Loucy (cell line): ENCODE results near the gene NXN.

ENCODE experiments used
- H2AFZ ChIP-seq: fragments of 200-600 bp; sonication (generic); 2 replicates; pipeline ENCODE4 v1.6.0; 2016; ENCODE audit warnings: antibody characterized with exemption, mild to moderate bottlenecking, low read length, moderate library complexity
- H3F3A ChIP-seq: fragments of 200-600 bp; 2 replicates; pipeline ENCODE4 v1.6.0; 2016; ENCODE audit warnings: antibody characterized with exemption, low read depth, mild to moderate bottlenecking
- H3K27me3 ChIP-seq: fragments of 200-600 bp; sonication (generic); 2 replicates; pipeline ENCODE4 v1.6.1; 2014; ENCODE audit warnings: low read length, mild to moderate bottlenecking; ENCODE audit not compliant: insufficient read depth, poor library complexity, severe bottlenecking
- H3K36me3 ChIP-seq: fragments of 200-600 bp; sonication (generic); 2 replicates; pipeline ENCODE4 v1.6.1; 2016; ENCODE audit warnings: low read length; ENCODE audit not compliant: insufficient read depth
- H3K4me1 ChIP-seq: fragments of 200-600 bp; sonication (generic); 2 replicates; pipeline ENCODE4 v1.5.1; 2014; ENCODE audit warnings: low read length, mild to moderate bottlenecking; ENCODE audit not compliant: insufficient read depth, poor library complexity, severe bottlenecking
- H3K4me2 ChIP-seq: fragments of 200-600 bp; sonication (generic); 2 replicates; pipeline ENCODE4 v1.6.0; 2014; ENCODE audit warnings: antibody characterized with exemption, low read length, low read depth, mild to moderate bottlenecking; ENCODE audit not compliant: poor library complexity, severe bottlenecking
- H3K4me3 ChIP-seq: fragments of 200-600 bp; sonication (generic); 2 replicates; pipeline ENCODE4 v1.5.1; 2014; ENCODE audit warnings: low read length, mild to moderate bottlenecking, mixed read lengths; ENCODE audit not compliant: poor library complexity, severe bottlenecking
- H3K79me2 ChIP-seq: fragments of 200-600 bp; sonication (generic); 2 replicates; pipeline ENCODE4 v1.6.1; 2014; ENCODE audit warnings: low read length; ENCODE audit not compliant: insufficient read depth
- H3K9ac ChIP-seq: fragments of 200-600 bp; sonication (generic); 2 replicates; pipeline ENCODE4 v1.6.0; 2014; ENCODE audit warnings: mild to moderate bottlenecking, low read depth, low read length, moderate library complexity; ENCODE audit not compliant: poor library complexity, severe bottlenecking
- H3K9me2 ChIP-seq: fragments of 200-600 bp; sonication (generic); replicated peaks from 2 replicates; pipeline ENCODE4 v1.6.1; 2016; ENCODE audit warnings: low read depth, low read length, mixed read lengths
- H3K9me3 ChIP-seq: fragments of 200-600 bp; sonication (generic); 2 replicates; pipeline ENCODE4 v1.6.1; 2014; ENCODE audit warnings: mild to moderate bottlenecking, antibody characterized with exemption, low read length, low read depth; ENCODE audit not compliant: insufficient read depth
- H4K20me1 ChIP-seq: fragments of 200-600 bp; sonication (generic); 2 replicates; pipeline ENCODE4 v1.6.0; 2014; ENCODE audit warnings: antibody characterized with exemption, low read length, mild to moderate bottlenecking; ENCODE audit not compliant: insufficient read depth, poor library complexity, severe bottlenecking
- CTCF ChIP-seq: fragments of 200-600 bp; sonication (generic); conservative IDR thresholded peaks from 2 replicates; pipeline ENCODE4 v1.5.1; 2014; ENCODE audit warnings: mild to moderate bottlenecking, antibody characterized with exemption, low read length
- EZH2phosphoT487 ChIP-seq: fragments of 200-600 bp; IDR thresholded peaks from 2 replicates; pipeline ENCODE4 v1.6.1; 2018; ENCODE audit warnings: antibody characterized with exemption, mild to moderate bottlenecking, moderate library complexity, borderline replicate concordance

NXN gene

GRCh38 chr17:923633-924032 is 55.9 kb downstream of the NXN start:
- H3K9me2 ChIP-seq: no peaks in the 10 kb centered on the region
- no peaks in the 10 kb centered on the region for H3K79me2 ChIP-seq
- H3K4me2 ChIP-seq: no peak overlapping the region
- no peaks in the 10 kb centered on the region for H3F3A ChIP-seq
- H3K4me1 ChIP-seq: no peaks in the 10 kb centered on the region
- no peaks in the 10 kb centered on the region for H3K27me3 ChIP-seq
- H4K20me1 ChIP-seq: no peaks in the 10 kb centered on the region
- H3K4me3 ChIP-seq: no peak overlapping the region
- no peak overlapping the region for H3K9ac ChIP-seq
- no peak for TF ChIP-seq EZH2phosphoT487
- no peak for TF ChIP-seq CTCF
- H3K36me3 ChIP-seq: no peaks in the 10 kb centered on the region
- H2AFZ ChIP-seq: no peak overlapping the region
- peaks cover 5% of the 10 kb centered on the region; the same call in 1 of the 2 replicates for H3K9me3 ChIP-seq

- Histone ChIP-seq H2AFZ (no peak overlapping the region), H3K27me3 (no peaks in the 10 kb centered on the region), H3K36me3 (no peaks in the 10 kb centered on the region), H3F3A (no peaks in the 10 kb centered on the region), H3K4me1 (no peaks in the 10 kb centered on the region), H3K9me2 (no peaks in the 10 kb centered on the region), H3K9ac (no peak overlapping the region), H3K4me3 (no peak overlapping the region), H3K4me2 (no peak overlapping the region), H3K9me3 (peaks cover 5% of the 10 kb centered on the region; the same call in 1 of the 2 replicates), H4K20me1 (no peaks in the 10 kb centered on the region), H3K79me2 (no peaks in the 10 kb centered on the region)
- TF ChIP-seq CTCF (no peak), EZH2phosphoT487 (no peak)
These were observed 58.4 kb downstream of the NXN start for GRCh38 chr17:921161-921560.

GRCh38 chr17:920190-920589 is 59.4 kb downstream of the NXN start:
- H3K79me2 ChIP-seq: no peaks in the 10 kb centered on the region
- H3K4me1 ChIP-seq: no peaks in the 10 kb centered on the region
- H2AFZ ChIP-seq: no peak overlapping the region
- H3K27me3 ChIP-seq: no peaks in the 10 kb centered on the region
- TF ChIP-seq EZH2phosphoT487 (no peak), CTCF (no peak)
- H3K4me2 ChIP-seq: no peak overlapping the region
- no peak overlapping the region for H3K9ac ChIP-seq
- no peaks in the 10 kb centered on the region for H3F3A ChIP-seq
- H4K20me1 ChIP-seq: no peaks in the 10 kb centered on the region
- H3K9me3 ChIP-seq: peaks cover 5% of the 10 kb centered on the region; the same call in 1 of the 2 replicates
- no peaks in the 10 kb centered on the region for H3K9me2 ChIP-seq
- H3K4me3 ChIP-seq: no peak overlapping the region
- no peaks in the 10 kb centered on the region for H3K36me3 ChIP-seq
